ENCODE measurements around the gene BSCL2. TPM values are rescaled to one million over a fixed set of nuclear protein-coding genes. Genes with fewer than 3 reads are reported as not detected.

The BSCL2 gene
- total RNA-seq, 1 experiment from 2014 or later: 97.2 TPM

DNA sequence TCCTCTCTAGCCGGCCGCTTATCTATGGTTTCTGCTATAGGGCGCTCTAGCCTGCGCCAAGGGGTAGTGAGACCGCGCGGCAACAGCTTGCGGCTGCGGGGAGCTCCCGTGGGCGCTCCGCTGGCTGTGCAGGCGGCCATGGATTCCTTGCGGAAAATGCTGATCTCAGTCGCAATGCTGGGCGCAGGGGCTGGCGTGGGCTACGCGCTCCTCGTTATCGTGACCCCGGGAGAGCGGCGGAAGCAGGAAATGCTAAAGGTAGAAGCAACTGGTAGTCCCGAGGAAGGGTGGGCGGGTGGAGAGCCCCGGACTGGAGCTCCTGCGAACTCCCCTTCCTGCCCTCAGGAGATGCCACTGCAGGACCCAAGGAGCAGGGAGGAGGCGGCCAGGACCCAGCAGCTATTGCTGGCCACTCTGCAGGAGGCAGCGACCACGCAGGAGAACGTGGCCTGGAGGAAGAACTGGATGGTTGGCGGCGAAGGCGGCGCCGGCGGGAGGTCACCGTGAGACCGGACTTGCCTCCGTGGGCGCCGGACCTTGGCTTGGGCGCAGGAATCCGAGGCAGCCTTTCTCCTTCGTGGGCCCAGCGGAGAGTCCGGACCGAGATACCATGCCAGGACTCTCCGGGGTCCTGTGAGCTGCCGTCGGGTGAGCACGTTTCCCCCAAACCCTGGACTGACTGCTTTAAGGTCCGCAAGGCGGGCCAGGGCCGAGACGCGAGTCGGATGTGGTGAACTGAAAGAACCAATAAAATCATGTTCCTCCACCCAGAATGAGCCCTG is 35.4 kb downstream of the BSCL2 start, which contains the start of the genes LBHD1 and UQCC3 (continued):
- TF ChIP-seq, protein P1, sequence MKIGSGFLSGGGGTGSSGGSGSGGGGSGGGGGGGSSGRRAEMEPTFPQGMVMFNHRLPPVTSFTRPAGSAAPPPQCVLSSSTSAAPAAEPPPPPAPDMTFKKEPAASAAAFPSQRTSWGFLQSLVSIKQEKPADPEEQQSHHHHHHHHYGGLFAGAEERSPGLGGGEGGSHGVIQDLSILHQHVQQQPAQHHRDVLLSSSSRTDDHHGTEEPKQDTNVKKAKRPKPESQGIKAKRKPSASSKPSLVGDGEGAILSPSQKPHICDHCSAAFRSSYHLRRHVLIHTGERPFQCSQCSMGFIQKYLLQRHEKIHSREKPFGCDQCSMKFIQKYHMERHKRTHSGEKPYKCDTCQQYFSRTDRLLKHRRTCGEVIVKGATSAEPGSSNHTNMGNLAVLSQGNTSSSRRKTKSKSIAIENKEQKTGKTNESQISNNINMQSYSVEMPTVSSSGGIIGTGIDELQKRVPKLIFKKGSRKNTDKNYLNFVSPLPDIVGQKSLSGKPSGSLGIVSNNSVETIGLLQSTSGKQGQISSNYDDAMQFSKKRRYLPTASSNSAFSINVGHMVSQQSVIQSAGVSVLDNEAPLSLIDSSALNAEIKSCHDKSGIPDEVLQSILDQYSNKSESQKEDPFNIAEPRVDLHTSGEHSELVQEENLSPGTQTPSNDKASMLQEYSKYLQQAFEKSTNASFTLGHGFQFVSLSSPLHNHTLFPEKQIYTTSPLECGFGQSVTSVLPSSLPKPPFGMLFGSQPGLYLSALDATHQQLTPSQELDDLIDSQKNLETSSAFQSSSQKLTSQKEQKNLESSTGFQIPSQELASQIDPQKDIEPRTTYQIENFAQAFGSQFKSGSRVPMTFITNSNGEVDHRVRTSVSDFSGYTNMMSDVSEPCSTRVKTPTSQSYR (CRISPR knock-in tag; IDR thresholded peaks at IDR 0.05): no peak

GRCh38 chr11:62671236-62671607 is 36.0 kb downstream of the BSCL2 start:
- Mint-ChIP-seq H3K4me1 (peaks cover 29% of the 10 kb centered on the region), H3K36me3 (peaks cover 34% of the 10 kb centered on the region), H3K27me3 (ENCODE audit: low read depth) (no peaks in the 10 kb centered on the region), H3K4me3 (peak overlapping the region; percentile 98), H3K27ac (peak overlapping the region; percentile 98), H3K9me3 (no peaks in the 10 kb centered on the region)
- CTCF ChIA-PET: interaction anchor here (0.6 to 1.9 kb wide), 15 partner anchors 8 to 128 kb away, joined by 3 to 13 read pairs (median 5); partner anchors contain the start of genes BSCL2, EML3, GNG3 and HNRNPUL2
- POLR2A ChIA-PET: interaction anchor here (0.6 to 2.8 kb wide), 17 partner anchors 12 to 185 kb away, joined by 3 to 35 read pairs (median 7); partner anchors contain the start of genes B3GAT3, BSCL2, GANAB and GNG3
- no peak for DNase-seq (ENCODE audit: low spot score)
- ATAC-seq: no peak; the same call in 1 of the 2 replicates
- TF ChIP-seq ZNF671 (CRISPR knock-in tag; IDR thresholded peaks at IDR 0.05) (no peak), NFE2L1 (CRISPR knock-in tag; IDR thresholded peaks at IDR 0.05) (0 out of 2 replicates have a peak, but pooled peaks have one; percentile 9)
- TF ChIP-seq, protein P1 (CRISPR knock-in tag; IDR thresholded peaks at IDR 0.05): 0 out of 2 replicates have a peak, but pooled peaks have one; percentile 54

DNA sequence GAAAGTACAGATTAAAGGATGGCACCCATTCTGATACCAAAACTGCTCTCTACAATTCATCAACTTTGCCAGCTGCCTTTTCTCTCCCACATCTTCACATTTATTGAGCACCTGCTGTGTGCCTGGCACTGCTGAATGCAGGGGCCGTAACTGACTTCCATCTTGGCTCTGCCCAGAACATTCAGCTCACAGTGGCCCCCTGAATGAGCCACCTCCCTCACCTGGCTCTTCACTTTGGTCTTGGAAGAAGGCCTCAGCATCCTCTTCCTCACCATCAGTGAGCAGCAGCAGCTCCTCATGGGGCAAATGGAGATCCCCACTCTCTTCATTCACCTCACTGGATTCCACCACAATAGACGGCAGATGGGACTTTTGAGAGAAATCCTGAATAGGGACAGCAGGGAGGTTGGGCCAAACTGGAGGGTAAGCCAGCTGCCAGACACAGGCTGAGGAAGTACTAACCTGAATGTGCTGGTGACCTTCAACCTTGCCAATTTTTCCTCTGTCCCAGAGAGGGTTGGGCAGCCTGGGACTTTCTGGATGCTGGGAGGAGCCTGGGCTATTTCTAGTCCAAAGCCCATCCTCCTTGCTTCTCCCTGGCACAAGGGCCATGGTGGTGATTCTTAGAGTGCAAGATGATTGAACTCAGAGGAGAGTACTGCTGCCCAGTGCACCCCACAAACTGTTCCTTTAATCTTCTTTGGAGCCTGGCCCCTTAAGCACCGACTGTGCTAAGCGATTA is 37.6 kb downstream of the BSCL2 start:
- DNase-seq (ENCODE audit: low spot score) (no peak), ATAC-seq (peak; percentile 1)
- H3K36me3 Mint-ChIP-seq: peaks cover 31% of the 10 kb centered on the region
- peaks cover 29% of the 10 kb centered on the region for H3K4me1 Mint-ChIP-seq
- ChIA-PET CTCF (interaction anchor here (0.6 to 2.6 kb wide), 7 partner anchors 11 to 245 kb away, joined by 3 to 8 read pairs (median 3); partner anchors contain the start of genes INTS5, SLC3A2 and TUT1), POLR2A (interaction anchor here (0.9 to 1.8 kb wide), 5 partner anchors 20 to 78 kb away, joined by 3 to 9 read pairs (median 5); partner anchors contain the start of genes B3GAT3, LRRN4CL and TUT1)
- H3K4me3 Mint-ChIP-seq: peak overlapping the region; percentile 98
- H3K27me3 Mint-ChIP-seq (ENCODE audit: low read depth): no peaks in the 10 kb centered on the region
- H3K27ac Mint-ChIP-seq: peak overlapping the region; percentile 95
- no peaks in the 10 kb centered on the region for H3K9me3 Mint-ChIP-seq
- TF ChIP-seq NFYB (CRISPR knock-in tag; conservative IDR thresholded peaks at IDR 0.05; ENCODE audit: low read depth): no peak
- no peak for TF ChIP-seq ZNF138 (CRISPR knock-in tag; conservative IDR thresholded peaks at IDR 0.05)
- TF ChIP-seq, protein P2, sequence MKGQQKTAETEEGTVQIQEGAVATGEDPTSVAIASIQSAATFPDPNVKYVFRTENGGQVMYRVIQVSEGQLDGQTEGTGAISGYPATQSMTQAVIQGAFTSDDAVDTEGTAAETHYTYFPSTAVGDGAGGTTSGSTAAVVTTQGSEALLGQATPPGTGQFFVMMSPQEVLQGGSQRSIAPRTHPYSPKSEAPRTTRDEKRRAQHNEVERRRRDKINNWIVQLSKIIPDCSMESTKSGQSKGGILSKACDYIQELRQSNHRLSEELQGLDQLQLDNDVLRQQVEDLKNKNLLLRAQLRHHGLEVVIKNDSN (CRISPR knock-in tag; IDR thresholded peaks at IDR 0.05): no peak
- TF ChIP-seq, protein P3, sequence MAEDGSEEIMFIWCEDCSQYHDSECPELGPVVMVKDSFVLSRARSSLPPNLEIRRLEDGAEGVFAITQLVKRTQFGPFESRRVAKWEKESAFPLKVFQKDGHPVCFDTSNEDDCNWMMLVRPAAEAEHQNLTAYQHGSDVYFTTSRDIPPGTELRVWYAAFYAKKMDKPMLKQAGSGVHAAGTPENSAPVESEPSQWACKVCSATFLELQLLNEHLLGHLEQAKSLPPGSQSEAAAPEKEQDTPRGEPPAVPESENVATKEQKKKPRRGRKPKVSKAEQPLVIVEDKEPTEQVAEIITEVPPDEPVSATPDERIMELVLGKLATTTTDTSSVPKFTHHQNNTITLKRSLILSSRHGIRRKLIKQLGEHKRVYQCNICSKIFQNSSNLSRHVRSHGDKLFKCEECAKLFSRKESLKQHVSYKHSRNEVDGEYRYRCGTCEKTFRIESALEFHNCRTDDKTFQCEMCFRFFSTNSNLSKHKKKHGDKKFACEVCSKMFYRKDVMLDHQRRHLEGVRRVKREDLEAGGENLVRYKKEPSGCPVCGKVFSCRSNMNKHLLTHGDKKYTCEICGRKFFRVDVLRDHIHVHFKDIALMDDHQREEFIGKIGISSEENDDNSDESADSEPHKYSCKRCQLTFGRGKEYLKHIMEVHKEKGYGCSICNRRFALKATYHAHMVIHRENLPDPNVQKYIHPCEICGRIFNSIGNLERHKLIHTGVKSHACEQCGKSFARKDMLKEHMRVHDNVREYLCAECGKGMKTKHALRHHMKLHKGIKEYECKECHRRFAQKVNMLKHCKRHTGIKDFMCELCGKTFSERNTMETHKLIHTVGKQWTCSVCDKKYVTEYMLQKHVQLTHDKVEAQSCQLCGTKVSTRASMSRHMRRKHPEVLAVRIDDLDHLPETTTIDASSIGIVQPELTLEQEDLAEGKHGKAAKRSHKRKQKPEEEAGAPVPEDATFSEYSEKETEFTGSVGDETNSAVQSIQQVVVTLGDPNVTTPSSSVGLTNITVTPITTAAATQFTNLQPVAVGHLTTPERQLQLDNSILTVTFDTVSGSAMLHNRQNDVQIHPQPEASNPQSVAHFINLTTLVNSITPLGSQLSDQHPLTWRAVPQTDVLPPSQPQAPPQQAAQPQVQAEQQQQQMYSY (CRISPR knock-in tag; IDR thresholded peaks at IDR 0.05): no peak
- TF ChIP-seq GRHL2 (CRISPR knock-in tag; IDR thresholded peaks at IDR 0.05; ENCODE audit: insufficient replicate concordance, severe bottlenecking): no peak
- TF ChIP-seq CREB1 (CRISPR knock-in tag; IDR thresholded peaks at IDR 0.05): no peak
- TF ChIP-seq, protein P4, sequence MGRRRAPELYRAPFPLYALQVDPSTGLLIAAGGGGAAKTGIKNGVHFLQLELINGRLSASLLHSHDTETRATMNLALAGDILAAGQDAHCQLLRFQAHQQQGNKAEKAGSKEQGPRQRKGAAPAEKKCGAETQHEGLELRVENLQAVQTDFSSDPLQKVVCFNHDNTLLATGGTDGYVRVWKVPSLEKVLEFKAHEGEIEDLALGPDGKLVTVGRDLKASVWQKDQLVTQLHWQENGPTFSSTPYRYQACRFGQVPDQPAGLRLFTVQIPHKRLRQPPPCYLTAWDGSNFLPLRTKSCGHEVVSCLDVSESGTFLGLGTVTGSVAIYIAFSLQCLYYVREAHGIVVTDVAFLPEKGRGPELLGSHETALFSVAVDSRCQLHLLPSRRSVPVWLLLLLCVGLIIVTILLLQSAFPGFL (CRISPR knock-in tag; IDR thresholded peaks at IDR 0.05; ENCODE audit: borderline replicate concordance): no peak
- no peak for TF ChIP-seq NR1H2 (CRISPR knock-in tag; IDR thresholded peaks at IDR 0.05)
- TF ChIP-seq, protein P5, sequence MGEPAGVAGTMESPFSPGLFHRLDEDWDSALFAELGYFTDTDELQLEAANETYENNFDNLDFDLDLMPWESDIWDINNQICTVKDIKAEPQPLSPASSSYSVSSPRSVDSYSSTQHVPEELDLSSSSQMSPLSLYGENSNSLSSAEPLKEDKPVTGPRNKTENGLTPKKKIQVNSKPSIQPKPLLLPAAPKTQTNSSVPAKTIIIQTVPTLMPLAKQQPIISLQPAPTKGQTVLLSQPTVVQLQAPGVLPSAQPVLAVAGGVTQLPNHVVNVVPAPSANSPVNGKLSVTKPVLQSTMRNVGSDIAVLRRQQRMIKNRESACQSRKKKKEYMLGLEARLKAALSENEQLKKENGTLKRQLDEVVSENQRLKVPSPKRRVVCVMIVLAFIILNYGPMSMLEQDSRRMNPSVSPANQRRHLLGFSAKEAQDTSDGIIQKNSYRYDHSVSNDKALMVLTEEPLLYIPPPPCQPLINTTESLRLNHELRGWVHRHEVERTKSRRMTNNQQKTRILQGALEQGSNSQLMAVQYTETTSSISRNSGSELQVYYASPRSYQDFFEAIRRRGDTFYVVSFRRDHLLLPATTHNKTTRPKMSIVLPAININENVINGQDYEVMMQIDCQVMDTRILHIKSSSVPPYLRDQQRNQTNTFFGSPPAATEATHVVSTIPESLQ (CRISPR knock-in tag; IDR thresholded peaks at IDR 0.05): no peak
- TF ChIP-seq SOX15 (CRISPR knock-in tag; IDR thresholded peaks at IDR 0.05): no peak
- TF ChIP-seq GTF2I (CRISPR knock-in tag; conservative IDR thresholded peaks at IDR 0.05): no peak
- TF ChIP-seq, protein P6, sequence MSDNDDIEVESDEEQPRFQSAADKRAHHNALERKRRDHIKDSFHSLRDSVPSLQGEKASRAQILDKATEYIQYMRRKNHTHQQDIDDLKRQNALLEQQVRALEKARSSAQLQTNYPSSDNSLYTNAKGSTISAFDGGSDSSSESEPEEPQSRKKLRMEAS (CRISPR knock-in tag; IDR thresholded peaks at IDR 0.05): no peak
- no peak for TF ChIP-seq ZNF423 (CRISPR knock-in tag; IDR thresholded peaks at IDR 0.05)
